ENCODE data around the gene LIPA.

The LIPA gene

DNA sequence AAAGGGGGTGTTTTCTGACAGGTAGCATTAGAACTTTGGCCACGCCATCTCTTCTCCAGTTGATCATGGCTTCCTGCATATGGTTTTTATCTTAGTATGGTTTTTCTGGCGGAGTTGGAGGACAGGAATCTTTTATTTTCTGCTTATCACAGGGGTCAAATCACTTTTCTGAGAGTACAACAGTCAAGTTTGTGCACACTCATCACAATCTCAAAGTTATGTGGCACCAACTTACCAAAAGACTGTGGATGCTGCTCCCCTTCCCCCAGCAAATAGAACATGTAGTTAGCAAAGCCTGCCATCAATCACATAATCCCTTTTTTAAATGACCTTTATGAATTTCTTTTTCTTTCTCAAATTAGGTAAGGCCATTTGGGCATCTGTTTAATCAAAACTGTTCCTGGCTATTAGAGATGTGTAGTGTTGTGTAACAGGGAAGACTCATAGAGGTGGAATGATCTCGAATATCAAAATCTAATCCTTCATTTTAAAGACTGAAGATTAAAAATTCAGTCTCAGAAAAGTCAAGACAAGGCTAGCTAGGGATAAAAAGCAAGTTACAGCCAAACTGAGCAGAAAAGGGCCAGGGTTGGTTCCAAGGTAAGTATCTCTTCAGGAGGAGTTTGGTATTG, 40.7 kb downstream of the LIPA start:
- H3K27ac ChIP-seq (ENCODE audit: low read depth, low read length), result no peak overlapping the region
- H3K27me3 ChIP-seq (ENCODE audit: insufficient read depth, low read length), result peaks cover 7% of the 10 kb centered on the region; the same call in 1 of the 2 replicates
- H3K36me3 ChIP-seq (ENCODE audit: insufficient read depth, low read length), result no peaks in the 10 kb centered on the region
- no peaks in the 10 kb centered on the region for H3K79me2 ChIP-seq (ENCODE audit: control insufficient read depth, insufficient read depth, low read length, unreplicated experiment)
- peaks cover 12% of the 10 kb centered on the region for H3K4me1 ChIP-seq (ENCODE audit: control insufficient read depth, insufficient read depth, low read length, unreplicated experiment)
- H3K4me3 ChIP-seq (ENCODE audit: low read depth, low read length), result no peak overlapping the region
- no peak overlapping the region for H2AFZ ChIP-seq (ENCODE audit: low read length, unreplicated experiment)

GRCh38 chr10:89209718-89210117, 41.9 kb downstream of the LIPA start:
- H3K27me3 ChIP-seq (ENCODE audit: insufficient read depth, low read length), result peaks cover 8% of the 10 kb centered on the region; the same call in 1 of the 2 replicates
- H3K79me2 ChIP-seq (ENCODE audit: control insufficient read depth, insufficient read depth, low read length, unreplicated experiment), result no peaks in the 10 kb centered on the region
- H3K4me3 ChIP-seq (ENCODE audit: low read depth, low read length), result no peak overlapping the region
- peaks cover 12% of the 10 kb centered on the region for H3K4me1 ChIP-seq (ENCODE audit: control insufficient read depth, insufficient read depth, low read length, unreplicated experiment)
- no peaks in the 10 kb centered on the region for H3K36me3 ChIP-seq (ENCODE audit: insufficient read depth, low read length)
- H2AFZ ChIP-seq (ENCODE audit: low read length, unreplicated experiment), result no peak overlapping the region
- H3K27ac ChIP-seq (ENCODE audit: low read depth, low read length), result no peak overlapping the region

GRCh38 chr10:89207801-89208551, 43.6 kb downstream of the LIPA start:
- no peaks in the 10 kb centered on the region for H3K36me3 ChIP-seq (ENCODE audit: insufficient read depth, low read length)
- H3K27ac ChIP-seq (ENCODE audit: low read depth, low read length), result peak overlapping the region; percentile 19; the same call in 1 of the 2 replicates
- H3K4me3 ChIP-seq (ENCODE audit: low read depth, low read length), result peak overlapping the region; percentile 75
- H2AFZ ChIP-seq (ENCODE audit: low read length, unreplicated experiment), result peak overlapping the region; percentile 93
- H3K79me2 ChIP-seq (ENCODE audit: control insufficient read depth, insufficient read depth, low read length, unreplicated experiment), result no peaks in the 10 kb centered on the region
- peaks cover 12% of the 10 kb centered on the region for H3K4me1 ChIP-seq (ENCODE audit: control insufficient read depth, insufficient read depth, low read length, unreplicated experiment)
- peaks cover 8% of the 10 kb centered on the region; the same call in 1 of the 2 replicates for H3K27me3 ChIP-seq (ENCODE audit: insufficient read depth, low read length)

DNA sequence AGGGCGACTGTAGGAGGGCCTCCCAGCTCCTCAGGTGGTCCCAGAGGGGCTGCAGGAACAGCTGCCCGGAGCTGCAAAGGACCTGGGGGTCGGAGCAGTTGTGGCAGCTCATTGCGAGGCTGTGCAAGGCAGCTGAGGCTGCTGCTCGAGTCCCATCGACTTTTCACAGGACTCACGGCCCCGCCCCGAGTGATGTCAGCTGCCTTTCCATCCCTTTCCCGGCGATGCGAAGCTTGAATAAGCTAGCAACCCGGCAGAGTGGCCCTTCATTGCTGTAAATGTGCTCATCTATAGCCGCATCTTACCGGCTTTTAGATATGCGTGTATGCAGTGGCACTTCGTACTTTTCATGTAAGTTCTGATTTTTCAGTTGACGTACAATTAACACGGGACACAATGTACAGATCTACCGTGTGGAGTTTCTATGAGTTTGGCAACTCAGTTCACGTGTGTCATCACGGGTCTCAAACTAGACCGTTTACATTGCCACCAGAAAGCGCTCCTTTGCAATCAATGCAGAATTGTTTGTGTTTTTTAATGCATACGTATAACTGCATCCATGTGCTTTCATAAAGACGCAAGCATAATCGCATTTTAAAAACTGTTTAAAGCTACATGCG, 44.3 kb downstream of the LIPA start, which contains the start of gene CH25H:
TSS of gene CH25H (minus strand) at position 137 of the 620 bp plus-strand sequence. CDS start at position 112, 25 bp downstream.
- peak within 1 kb of the TSS; percentile 93 for H2AFZ ChIP-seq (ENCODE audit: low read length, unreplicated experiment)
- peak within 1 kb of the TSS; percentile 75 for H3K4me3 ChIP-seq (ENCODE audit: low read depth, low read length)
- H3K27ac ChIP-seq (ENCODE audit: low read depth, low read length), result peak within 1 kb of the TSS; percentile 19; the same call in 1 of the 2 replicates
- H3K36me3 ChIP-seq (ENCODE audit: insufficient read depth, low read length), result no peaks in the 10 kb centered on the region
- peaks cover 8% of the 10 kb centered on the region; the same call in 1 of the 2 replicates for H3K27me3 ChIP-seq (ENCODE audit: insufficient read depth, low read length)
- H3K4me1 ChIP-seq (ENCODE audit: control insufficient read depth, insufficient read depth, low read length, unreplicated experiment), result peaks cover 12% of the 10 kb centered on the region
- H3K79me2 ChIP-seq (ENCODE audit: control insufficient read depth, insufficient read depth, low read length, unreplicated experiment), result no peaks in the 10 kb centered on the region

- Histone ChIP-seq H3K79me2 (ENCODE audit: control insufficient read depth, insufficient read depth, low read length, unreplicated experiment) (no peaks in the 10 kb centered on the region), H3K4me3 (ENCODE audit: low read depth, low read length) (peak overlapping the region; percentile 75), H3K27ac (ENCODE audit: low read depth, low read length) (peak overlapping the region; percentile 19; the same call in 1 of the 2 replicates), H3K36me3 (ENCODE audit: insufficient read depth, low read length) (no peaks in the 10 kb centered on the region), H3K27me3 (ENCODE audit: insufficient read depth, low read length) (peaks cover 8% of the 10 kb centered on the region; the same call in 1 of the 2 replicates), H2AFZ (ENCODE audit: low read length, unreplicated experiment) (peak overlapping the region; percentile 44), H3K4me1 (ENCODE audit: control insufficient read depth, insufficient read depth, low read length, unreplicated experiment) (peaks cover 12% of the 10 kb centered on the region)
Observed at GRCh38 chr10:89206402-89207180, 45.0 kb downstream of the LIPA start.

GRCh38 chr10:89204621-89205185, 46.9 kb downstream of the LIPA start:
- peaks cover 8% of the 10 kb centered on the region; the same call in 1 of the 2 replicates for H3K27me3 ChIP-seq (ENCODE audit: insufficient read depth, low read length)
- no peak overlapping the region for H3K27ac ChIP-seq (ENCODE audit: low read depth, low read length)
- H2AFZ ChIP-seq (ENCODE audit: low read length, unreplicated experiment), result no peak overlapping the region
- H3K79me2 ChIP-seq (ENCODE audit: control insufficient read depth, insufficient read depth, low read length, unreplicated experiment), result no peaks in the 10 kb centered on the region
- H3K36me3 ChIP-seq (ENCODE audit: insufficient read depth, low read length), result no peaks in the 10 kb centered on the region
- peaks cover 13% of the 10 kb centered on the region for H3K4me1 ChIP-seq (ENCODE audit: control insufficient read depth, insufficient read depth, low read length, unreplicated experiment)
- no peak overlapping the region for H3K4me3 ChIP-seq (ENCODE audit: low read depth, low read length)

DNA sequence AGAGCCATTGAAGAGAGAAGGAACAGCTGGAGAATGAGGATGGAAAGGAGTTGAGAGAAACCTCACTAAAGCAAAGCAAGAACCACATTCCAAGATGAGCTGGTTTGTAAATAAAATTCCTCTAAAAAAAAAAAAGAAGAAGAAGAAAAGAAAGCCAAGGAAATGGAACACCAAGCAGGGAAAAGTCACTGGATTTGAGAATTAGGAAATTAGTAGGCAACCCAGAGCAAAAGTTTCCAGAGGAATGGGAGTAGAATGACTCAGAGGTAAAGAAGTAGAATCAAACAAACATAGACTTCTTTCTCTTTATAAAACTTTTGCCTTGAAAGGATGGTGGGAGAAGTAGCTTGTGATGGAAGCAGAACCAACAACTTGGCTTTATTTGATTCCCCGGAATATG, 48.3 kb downstream of the LIPA start:
- no peak overlapping the region for H3K4me3 ChIP-seq (ENCODE audit: low read depth, low read length)

DNA sequence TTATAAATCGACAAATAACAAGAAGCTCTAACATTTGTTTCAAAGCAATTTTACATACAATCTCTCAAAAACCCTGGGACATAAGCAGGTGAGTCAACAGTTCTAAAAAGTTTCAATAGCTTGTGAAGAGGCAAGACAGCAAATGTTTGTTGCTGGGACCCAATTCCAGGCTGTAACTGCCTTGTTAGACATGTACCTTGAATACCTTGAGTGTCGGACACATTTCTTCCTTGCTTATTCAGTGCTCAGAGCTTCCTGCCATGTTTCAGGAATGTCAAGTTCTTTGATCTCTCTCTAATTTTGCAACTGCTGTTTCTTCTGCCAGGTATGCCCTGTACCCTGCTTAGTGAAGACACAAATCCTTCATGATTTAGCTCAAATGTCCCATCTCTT, 49.5 kb downstream of the LIPA start:
- H3K4me3 ChIP-seq (ENCODE audit: low read depth, low read length), result no peak overlapping the region
- no peak overlapping the region for H3K27ac ChIP-seq (ENCODE audit: low read depth, low read length)
- H3K4me1 ChIP-seq (ENCODE audit: control insufficient read depth, insufficient read depth, low read length, unreplicated experiment), result peaks cover 13% of the 10 kb centered on the region
- no peak overlapping the region for H2AFZ ChIP-seq (ENCODE audit: low read length, unreplicated experiment)
- H3K27me3 ChIP-seq (ENCODE audit: insufficient read depth, low read length), result peaks cover 8% of the 10 kb centered on the region; the same call in 1 of the 2 replicates
- H3K79me2 ChIP-seq (ENCODE audit: control insufficient read depth, insufficient read depth, low read length, unreplicated experiment), result no peaks in the 10 kb centered on the region
- no peaks in the 10 kb centered on the region for H3K36me3 ChIP-seq (ENCODE audit: insufficient read depth, low read length)

More for the DNA sequence above, 48.3 kb downstream of the LIPA start:
- Histone ChIP-seq H3K79me2 (ENCODE audit: control insufficient read depth, insufficient read depth, low read length, unreplicated experiment) (no peaks in the 10 kb centered on the region), H3K36me3 (ENCODE audit: insufficient read depth, low read length) (no peaks in the 10 kb centered on the region), H3K27ac (ENCODE audit: low read depth, low read length) (no peak overlapping the region), H3K27me3 (ENCODE audit: insufficient read depth, low read length) (peaks cover 8% of the 10 kb centered on the region; the same call in 1 of the 2 replicates), H2AFZ (ENCODE audit: low read length, unreplicated experiment) (no peak overlapping the region), H3K4me1 (ENCODE audit: control insufficient read depth, insufficient read depth, low read length, unreplicated experiment) (peaks cover 13% of the 10 kb centered on the region)

- peaks cover 7% of the 10 kb centered on the region; the same call in 1 of the 2 replicates for H3K27me3 ChIP-seq (ENCODE audit: insufficient read depth, low read length)
- H3K4me1 ChIP-seq (ENCODE audit: control insufficient read depth, insufficient read depth, low read length, unreplicated experiment), result peaks cover 12% of the 10 kb centered on the region
- H2AFZ ChIP-seq (ENCODE audit: low read length, unreplicated experiment), result no peak overlapping the region
- H3K79me2 ChIP-seq (ENCODE audit: control insufficient read depth, insufficient read depth, low read length, unreplicated experiment), result no peaks in the 10 kb centered on the region
- H3K27ac ChIP-seq (ENCODE audit: low read depth, low read length), result no peak overlapping the region
- H3K36me3 ChIP-seq (ENCODE audit: insufficient read depth, low read length), result no peaks in the 10 kb centered on the region
- no peak overlapping the region for H3K4me3 ChIP-seq (ENCODE audit: low read depth, low read length)
Observed at GRCh38 chr10:89201345-89202032, 50.1 kb downstream of the LIPA start.
